ENCODE results near the gene MISFA.
A peak's percentile ranks its signal among the peaks of the same experiment; 100 is the strongest.
"Not testable (repeated sequence)": the region's sequence is repeated elsewhere in the genome, so short reads cannot be mapped to it uniquely, and the experiment has no call there.

Gene MISFA

DNA sequence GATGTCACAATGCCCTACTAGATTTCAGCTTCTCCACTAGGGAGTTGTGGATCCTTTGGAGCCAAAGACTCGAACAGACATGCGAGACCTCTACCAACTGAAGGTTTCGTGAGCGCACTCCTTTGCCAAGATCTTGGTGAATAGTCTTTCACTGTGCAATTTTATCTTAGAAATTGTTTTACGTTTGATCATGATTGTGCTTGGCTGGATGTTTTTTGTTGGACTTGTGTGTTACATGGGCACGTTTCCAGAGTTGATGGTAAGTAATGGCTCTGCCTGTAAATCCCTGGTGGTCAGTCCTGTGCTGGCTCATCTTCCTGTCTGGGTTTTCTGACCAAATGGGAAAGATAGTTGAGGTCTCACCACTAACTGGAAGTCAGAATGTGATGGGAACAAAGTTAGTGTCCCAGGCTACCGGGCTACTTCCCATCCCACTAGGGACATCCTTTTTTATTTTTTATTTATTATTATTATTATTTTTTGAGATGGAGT, at the start of gene MISFA:
TSS of gene MISFA (plus strand) at position 51 of the 492 bp plus-strand sequence. CDS start at position 191, 140 bp downstream.
- no peak for DNase-seq (ENCODE audit: low spot score)

- DNase-seq (ENCODE audit: low spot score), result no peak
Observed at GRCh38 chr11:18563090-18563730, 36.4 kb upstream of the MISFA start.

DNA sequence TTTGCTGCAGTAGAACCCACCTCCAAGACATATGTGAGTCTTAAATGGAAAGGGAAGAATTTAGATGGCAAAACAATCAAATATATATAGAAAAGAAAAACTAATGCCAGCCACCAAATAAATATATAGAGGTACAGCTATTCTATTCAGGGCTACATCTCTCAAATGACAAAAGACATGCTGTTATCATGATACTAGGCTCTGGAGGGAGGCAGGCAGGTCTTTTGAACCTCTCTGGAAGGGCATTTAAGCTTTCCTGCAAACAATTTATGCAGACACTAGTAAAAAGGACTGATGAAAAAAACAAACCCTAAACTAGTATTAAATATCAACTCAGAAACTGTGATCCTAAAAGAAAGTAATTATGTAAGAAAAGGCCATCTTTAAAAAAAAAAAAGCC, 35.4 kb upstream of the MISFA start:
- no peak for DNase-seq (ENCODE audit: low spot score)

DNA sequence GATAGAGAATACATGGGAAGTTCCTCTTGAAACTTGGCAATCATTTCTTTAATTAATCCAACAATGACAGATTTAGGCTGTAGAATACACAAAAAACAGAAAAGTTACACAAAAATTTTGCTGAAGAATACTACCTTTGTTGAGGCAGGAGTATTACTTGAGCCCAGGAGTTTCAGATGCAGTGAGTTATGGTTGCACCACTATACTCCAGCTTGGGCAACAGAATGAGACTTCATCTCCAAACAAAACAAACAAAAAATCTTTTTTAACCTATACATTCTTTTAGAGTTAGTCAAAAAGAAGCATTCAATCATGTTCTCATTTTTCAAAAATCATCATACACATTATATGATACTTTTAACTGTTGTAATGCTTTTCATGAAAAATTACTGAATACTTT, 33.2 kb upstream of the MISFA start:
- no peak for DNase-seq (ENCODE audit: low spot score)

GRCh38 chr11:18567081-18567480, 32.5 kb upstream of the MISFA start:
- DNase-seq (ENCODE audit: low spot score), result no peak

GRCh38 chr11:18575361-18575760, 24.2 kb upstream of the MISFA start:
- no peak for DNase-seq (ENCODE audit: low spot score)

- no peak for DNase-seq (ENCODE audit: low spot score)
Observed at GRCh38 chr11:18578975-18579598, 20.5 kb upstream of the MISFA start.

DNA sequence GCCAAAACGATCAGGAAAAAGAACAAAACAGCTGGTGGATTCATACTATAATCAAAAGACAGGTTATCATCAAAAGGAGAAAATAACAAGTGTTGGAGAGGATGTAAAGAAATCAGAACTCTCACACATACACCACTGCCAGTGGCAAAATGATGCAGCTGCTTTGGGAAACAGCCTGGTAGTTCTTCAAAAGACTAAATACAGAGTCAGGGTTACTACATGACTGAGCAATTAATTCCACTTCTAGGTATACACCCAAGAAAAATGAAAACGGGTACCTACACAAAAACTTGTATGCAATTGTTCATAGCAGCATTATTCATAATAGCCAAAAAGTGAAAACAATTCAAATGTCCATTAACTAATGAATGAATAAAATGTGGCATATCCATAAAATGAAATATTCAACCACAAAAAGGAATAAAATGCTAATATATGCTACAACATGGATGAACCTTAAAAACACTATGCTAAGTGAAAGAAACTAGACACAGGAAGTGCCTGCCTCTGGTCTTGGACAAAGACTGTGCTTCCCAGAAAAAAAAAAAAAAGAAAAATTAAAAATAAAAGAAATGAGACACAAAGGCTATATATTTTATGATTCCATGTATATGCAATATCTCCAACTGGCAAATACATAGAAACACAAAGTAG, 19.3 kb upstream of the MISFA start:
- no peak for DNase-seq (ENCODE audit: low spot score)

DNA sequence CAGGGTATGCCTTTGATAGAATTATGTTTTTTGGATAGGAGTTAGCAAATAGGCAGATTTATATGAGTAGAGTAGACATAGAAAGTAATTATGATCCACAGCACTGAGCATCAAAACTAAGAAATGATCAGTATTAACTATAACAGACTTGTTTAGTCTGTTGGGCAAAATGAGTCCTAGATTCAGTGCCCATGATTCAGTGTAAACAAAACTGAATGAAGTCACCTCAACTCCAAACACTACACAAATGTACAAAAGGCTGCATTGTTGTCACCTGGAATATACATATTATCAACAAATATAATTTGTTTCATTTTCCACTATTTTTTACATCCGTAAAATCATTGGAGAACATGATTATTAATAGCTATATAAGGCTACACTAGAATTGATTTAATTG, 17.8 kb upstream of the MISFA start:
- DNase-seq (ENCODE audit: low spot score), result no peak

DNA sequence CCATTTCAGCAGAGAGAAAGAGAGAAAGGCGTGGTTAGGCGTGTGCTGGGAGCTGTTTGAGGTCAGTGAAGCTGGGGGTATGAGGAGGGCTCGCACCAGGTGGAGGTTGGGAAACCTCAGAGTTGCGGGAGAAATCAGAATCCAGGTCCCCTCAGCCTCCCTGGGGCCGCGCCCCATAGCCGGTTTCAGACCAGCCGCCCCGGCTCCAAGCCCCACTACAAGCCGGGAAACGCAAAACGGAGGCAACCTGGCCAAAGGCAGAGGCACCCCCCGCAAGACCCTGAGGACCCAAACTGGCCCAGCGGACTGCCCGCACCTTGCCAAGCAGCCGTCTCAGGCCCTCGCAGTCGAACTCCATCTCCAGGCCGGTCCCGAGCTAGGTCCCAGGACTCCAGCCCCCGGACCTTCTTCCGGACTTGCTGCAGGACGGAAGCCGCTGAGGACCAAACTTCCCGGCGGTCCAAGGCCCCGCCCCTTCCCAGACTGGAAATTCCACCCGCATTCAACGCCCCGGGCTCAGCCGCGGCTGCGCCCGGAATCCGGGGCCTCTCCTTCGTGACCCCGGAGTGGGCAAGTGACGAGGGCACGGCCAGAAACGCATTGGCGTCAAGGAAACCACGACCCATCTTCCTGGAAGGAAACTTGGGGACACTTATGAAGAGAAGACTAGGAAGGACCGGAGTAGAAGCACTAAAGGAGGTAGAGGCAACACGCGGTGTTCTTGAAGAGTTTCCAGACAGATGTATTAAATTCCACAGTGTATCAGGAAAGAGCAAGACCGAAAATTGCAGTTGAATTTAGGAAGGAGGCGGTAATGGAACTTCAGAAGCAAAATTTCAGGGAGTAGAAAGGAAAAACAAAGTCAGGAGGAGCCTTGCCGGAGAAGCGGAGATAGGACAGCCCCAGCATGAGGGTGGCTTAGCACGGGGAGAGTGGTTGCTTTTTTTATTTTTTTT, 11.0 kb upstream of the MISFA start, which contains the start of gene UEVLD:
TSS of gene UEVLD (minus strand) at position 438 of the 956 bp plus-strand sequence. CDS start at position 358, 80 bp downstream.
- peak; percentile 88 for DNase-seq (ENCODE audit: low spot score)

- no peak for DNase-seq (ENCODE audit: low spot score)
Observed at GRCh38 chr11:18590571-18590970, 9.0 kb upstream of the MISFA start.

DNA sequence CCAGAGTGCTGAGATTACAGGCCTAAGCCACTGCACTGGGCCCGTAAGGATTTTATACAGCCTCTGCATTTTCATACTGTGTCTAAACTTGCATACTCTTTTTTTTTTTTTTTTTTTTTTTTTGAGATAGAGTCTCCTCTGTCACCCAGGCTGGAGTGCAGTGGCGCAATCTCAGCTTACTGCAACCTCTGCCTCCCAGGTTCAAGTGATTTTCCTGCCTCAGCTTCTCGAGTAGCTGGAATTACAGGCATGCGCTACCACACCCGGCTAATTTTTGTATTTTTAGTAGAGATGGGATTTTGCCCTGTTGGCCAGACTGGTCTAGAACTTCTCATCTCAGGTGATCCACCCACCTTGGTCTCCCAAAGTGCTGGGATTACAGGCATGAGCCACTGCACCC, 5.5 kb upstream of the MISFA start:
- not testable (repeated sequence) for DNase-seq (ENCODE audit: low spot score)

GRCh38 chr11:18594999-18595749, 4.4 kb upstream of the MISFA start:
- no peak for DNase-seq (ENCODE audit: low spot score)

GRCh38 chr11:18600915-18601569, 1.5 kb downstream of the MISFA start:
- DNase-seq (ENCODE audit: low spot score), result no peak

DNA sequence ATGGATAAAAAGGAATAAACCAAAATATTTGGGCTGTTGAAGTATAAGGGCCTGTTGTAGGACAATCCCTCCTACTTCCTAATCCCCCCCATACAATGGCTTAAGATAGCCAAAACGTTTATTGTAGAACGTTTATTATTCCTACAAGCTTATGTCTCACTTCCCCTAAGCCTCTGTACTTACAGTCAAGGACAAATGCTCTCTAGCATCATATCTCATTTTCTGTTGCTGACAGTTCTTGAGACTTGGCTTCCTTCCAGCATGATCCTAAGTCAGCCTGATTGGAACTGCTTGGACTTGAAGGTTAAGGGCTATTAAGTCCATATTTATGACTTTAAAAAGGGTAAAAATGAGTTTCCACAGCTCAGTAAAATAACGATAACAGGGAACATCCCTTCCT, 8.8 kb downstream of the MISFA start:
- no peak for DNase-seq (ENCODE audit: low spot score)

- no peak for DNase-seq (ENCODE audit: low spot score)
Observed at GRCh38 chr11:18611196-18611595, 11.6 kb downstream of the MISFA start.

GRCh38 chr11:18612394-18612793, 12.8 kb downstream of the MISFA start:
- no peak for DNase-seq (ENCODE audit: low spot score)

GRCh38 chr11:18614667-18615066, 15.1 kb downstream of the MISFA start:
- no peak for DNase-seq (ENCODE audit: low spot score)

DNA sequence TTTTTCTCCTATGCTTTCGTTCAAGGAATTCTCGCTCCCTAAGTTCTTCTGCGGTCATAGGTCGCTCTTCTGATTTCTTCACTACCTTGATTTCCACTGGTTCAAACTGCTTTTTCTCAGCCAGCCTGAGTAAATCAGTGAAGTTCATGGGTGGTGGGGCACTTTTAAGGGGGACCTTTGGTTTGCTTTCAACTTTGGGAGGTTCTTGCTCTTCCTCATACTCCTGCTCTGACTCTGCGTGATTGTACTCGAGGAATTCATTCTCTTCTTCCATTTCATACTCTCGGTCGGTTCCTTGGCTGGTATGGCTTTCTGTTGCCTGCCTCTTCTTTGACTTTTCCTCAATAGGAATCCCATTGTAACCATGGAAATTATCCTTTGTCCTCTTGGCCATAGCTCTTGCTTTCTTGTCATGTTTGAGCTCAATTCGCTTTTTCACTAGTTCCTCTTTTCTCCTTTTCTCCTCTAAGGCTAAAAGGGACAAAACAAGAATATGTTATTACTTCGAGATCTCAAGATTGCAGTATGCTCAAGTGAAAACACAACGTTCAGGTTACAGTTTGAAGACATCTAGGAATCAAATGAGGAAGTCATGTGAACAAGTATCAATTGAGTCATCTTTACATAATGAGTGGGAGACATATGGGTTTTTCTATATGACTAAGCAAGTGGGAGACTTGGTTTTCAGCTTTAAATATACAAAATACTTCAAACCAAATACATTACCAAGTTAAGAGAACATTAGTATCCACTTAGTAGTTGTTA, 16.2 kb downstream of the MISFA start:
- no peak for DNase-seq (ENCODE audit: low spot score)
